Transverse colon (tissue), 4 donors: ENCODE data around the gene WNT11. TPM values are rescaled to one million over a fixed set of nuclear protein-coding genes. Genes with fewer than 3 reads are reported as not detected.
A peak's percentile ranks its signal among the peaks of the same experiment; 100 is the strongest.

Experiments used
- DNase-seq: peaks from one replicate; pipeline ENCODE4 v3.0.0-alpha.2; 2019
- H3K27ac ChIP-seq, 4 donors: fragments of 200-600 bp; sonication (generic); 2 replicates each; pipeline ENCODE4 v1.5.1; 2016 to 2018; ENCODE audit warnings: inconsistent platforms in 4 of 4
- H3K27me3 ChIP-seq: fragments of 200-600 bp; sonication (generic); 2 replicates; pipeline ENCODE4 v1.5.1; 2017; ENCODE audit warnings: inconsistent platforms
- H3K36me3 ChIP-seq, 4 donors: fragments of 200-600 bp; sonication (generic); 2 replicates each; pipeline ENCODE4 v1.5.1; 2017 to 2019; ENCODE audit warnings: inconsistent platforms in 4 of 4
- H3K4me1 ChIP-seq, 4 donors: fragments of 200-600 bp; sonication (generic); 2 replicates each; pipeline ENCODE4 v1.5.1; 2017 to 2020; ENCODE audit warnings: inconsistent platforms in 4 of 4
- H3K4me3 ChIP-seq, 4 donors: fragments of 200-600 bp; sonication (generic); 1 replicate in 1 of 4; 2 replicates in 3 of 4; pipeline versions ENCODE4 v1.5.1 to v1.6.1; 2017 to 2019; ENCODE audit warnings: inconsistent platforms in 4 of 4
- H3K9me3 ChIP-seq, 2 donors: fragments of 200-600 bp; sonication (generic); 2 replicates each; pipeline ENCODE4 v1.5.1; 2017 to 2019; ENCODE audit warnings: inconsistent platforms in 2 of 2
- EP300 ChIP-seq: sonication (generic); formaldehyde crosslinking; IDR thresholded peaks from one replicate; pipeline ENCODE4 v1.6.1; 2017; ENCODE audit warnings: antibody characterized with exemption, low read depth
- POLR2A ChIP-seq: fragments of 450-650 bp; IDR thresholded peaks from one replicate; pipeline ENCODE4 v1.6.1; 2016; ENCODE audit warnings: antibody characterized with exemption, mild to moderate bottlenecking, moderate library complexity
- POLR2AphosphoS5 ChIP-seq, 3 donors: sonication (generic); formaldehyde crosslinking; IDR thresholded peaks; one replicate each; pipeline ENCODE4 v1.6.1; 2016; ENCODE audit warnings: antibody characterized with exemption in 3 of 3
- WGBS, 2 donors: methylation state at CpG; one replicate each; pipeline ENCODE4 v1.1.5; 2018; ENCODE audit warnings: low coverage in 1 of 2; 5-methylcytosine and 5-hydroxymethylcytosine counted together
- in situ Hi-C, 4 donors: fragments of 200-750 bp; cut with MboI; loops; one replicate each; pipeline versions ENCODE4 v1.15.0 to v1.15.1; 2017; ENCODE audit warnings: low sequenced_read_pairs in 3 of 4, low pct_ligation_motif_present in 1 of 4, low pct_unique_long_range_greater_than_20kb in 1 of 4
- intact Hi-C: fragments of 100-400 bp; cut with DNase I; formaldehyde crosslinking; loops from one replicate; pipeline ENCODE4 v1.15.1; 2023; ENCODE audit warnings: low total_unique reads
- total RNA-seq, 4 donors: library from RNA; depleted of rRNA; stranded (reverse); fragments of >200 nt; gene quantifications; one replicate each; pipeline ENCODE4 v1.1.0, GENCODE V29; 2016
- TF ChIP-seq, protein P1 (sequence below), 5 experiments: fragments of 200-600 bp in 3 of 5; fragments of 450-650 bp in 2 of 5; sonication (generic) in 3 of 5; IDR thresholded peaks; 1 replicate in 2 of 5; 2 replicates in 3 of 5; pipeline ENCODE4 v1.5.1; 2016 to 2017; ENCODE audit warnings: antibody characterized with exemption in 5 of 5, inconsistent platforms in 3 of 5, mild to moderate bottlenecking in 2 of 5, moderate library complexity in 1 of 5

WNT11 gene
- total RNA-seq, 4 donors from 2014 or later: 2.4 to 14.6 (median 9.9) TPM

DNA sequence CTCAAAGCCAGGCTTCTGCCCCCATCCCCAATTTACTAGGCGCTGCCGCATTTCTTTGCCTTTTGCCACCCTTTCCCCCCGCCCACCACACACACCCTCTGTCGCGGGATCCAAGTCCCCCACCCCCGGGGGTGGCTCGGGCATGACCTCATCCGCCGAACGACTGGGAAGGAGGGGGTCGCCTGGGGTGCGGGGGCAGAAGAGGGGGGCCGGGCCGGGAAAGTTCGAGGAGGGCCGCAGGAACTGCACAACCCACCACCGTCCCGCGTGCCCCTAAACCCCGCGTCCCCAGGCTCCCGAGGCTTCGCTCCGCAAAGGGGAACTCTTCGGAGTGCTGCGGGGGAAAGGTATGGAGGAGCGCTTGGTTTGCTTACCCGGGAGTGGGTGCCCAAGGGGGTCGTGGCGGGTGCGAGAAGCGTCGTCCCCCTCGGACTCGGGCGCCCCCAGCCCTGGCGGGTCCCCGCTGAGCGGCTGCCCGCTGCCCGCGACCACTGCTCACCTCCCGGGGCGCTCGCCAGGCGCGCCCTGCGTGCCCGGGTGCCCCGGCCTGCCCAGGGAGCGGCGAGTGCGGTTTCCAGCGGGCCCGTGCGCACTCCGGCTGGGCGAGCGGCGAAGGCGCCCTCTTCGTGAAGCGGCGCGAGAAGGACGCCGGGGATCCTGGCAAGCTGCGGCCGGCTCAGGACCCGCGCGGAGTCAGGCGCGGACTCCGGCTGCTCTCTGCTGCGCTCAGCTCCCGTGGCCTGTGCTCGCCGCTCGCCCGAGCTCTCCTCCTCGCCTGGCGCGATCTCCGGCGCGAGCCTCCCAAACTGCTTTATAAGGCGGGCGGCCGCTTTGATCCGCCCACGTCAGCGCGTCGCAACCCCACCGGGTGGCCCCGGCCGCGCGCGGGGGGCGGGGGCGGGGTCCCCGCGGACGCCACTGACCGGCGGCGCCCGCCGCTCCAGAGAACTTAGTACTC lies 4.0 kb upstream of the WNT11 start:
- peak overlapping the region; percentile 19 to 59 (median 50) for H3K27ac ChIP-seq
- no peaks in the 10 kb centered on the region for H3K9me3 ChIP-seq
- TF ChIP-seq EP300: no peak
- TF ChIP-seq, protein P1, sequence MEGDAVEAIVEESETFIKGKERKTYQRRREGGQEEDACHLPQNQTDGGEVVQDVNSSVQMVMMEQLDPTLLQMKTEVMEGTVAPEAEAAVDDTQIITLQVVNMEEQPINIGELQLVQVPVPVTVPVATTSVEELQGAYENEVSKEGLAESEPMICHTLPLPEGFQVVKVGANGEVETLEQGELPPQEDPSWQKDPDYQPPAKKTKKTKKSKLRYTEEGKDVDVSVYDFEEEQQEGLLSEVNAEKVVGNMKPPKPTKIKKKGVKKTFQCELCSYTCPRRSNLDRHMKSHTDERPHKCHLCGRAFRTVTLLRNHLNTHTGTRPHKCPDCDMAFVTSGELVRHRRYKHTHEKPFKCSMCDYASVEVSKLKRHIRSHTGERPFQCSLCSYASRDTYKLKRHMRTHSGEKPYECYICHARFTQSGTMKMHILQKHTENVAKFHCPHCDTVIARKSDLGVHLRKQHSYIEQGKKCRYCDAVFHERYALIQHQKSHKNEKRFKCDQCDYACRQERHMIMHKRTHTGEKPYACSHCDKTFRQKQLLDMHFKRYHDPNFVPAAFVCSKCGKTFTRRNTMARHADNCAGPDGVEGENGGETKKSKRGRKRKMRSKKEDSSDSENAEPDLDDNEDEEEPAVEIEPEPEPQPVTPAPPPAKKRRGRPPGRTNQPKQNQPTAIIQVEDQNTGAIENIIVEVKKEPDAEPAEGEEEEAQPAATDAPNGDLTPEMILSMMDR (IDR thresholded peaks at IDR 0.05): no peak
- TF ChIP-seq POLR2AphosphoS5 (IDR thresholded peaks at IDR 0.05): peak; percentile 46 to 81 (median 64)
- peak; percentile 41 for TF ChIP-seq POLR2A
- in situ Hi-C loops: loop anchor here in 3 of 4 donors (10.0 to 25.0 kb wide), 2 partner anchors 102 to 105 kb away; no protein-coding TSS in a partner anchor
- no peaks in the 10 kb centered on the region for H3K36me3 ChIP-seq
- WGBS, 2 donors: 0% methylated on average over 63 of the region's 111 CpGs; no CpG with 5 or more reads in 1 of the 2 donors
- peak; percentile 69 for DNase-seq
- H3K27me3 ChIP-seq: peaks cover 70% of the 10 kb centered on the region
- peaks cover 15 to 60% (median 55%) of the 10 kb centered on the region in 4 donors for H3K4me1 ChIP-seq
- intact Hi-C loops: loop anchor here (2.0 kb wide), 1 partner anchor 109 kb away; no protein-coding TSS in a partner anchor
- peak overlapping the region; percentile 35 to 64 (median 46) for H3K4me3 ChIP-seq

DNA sequence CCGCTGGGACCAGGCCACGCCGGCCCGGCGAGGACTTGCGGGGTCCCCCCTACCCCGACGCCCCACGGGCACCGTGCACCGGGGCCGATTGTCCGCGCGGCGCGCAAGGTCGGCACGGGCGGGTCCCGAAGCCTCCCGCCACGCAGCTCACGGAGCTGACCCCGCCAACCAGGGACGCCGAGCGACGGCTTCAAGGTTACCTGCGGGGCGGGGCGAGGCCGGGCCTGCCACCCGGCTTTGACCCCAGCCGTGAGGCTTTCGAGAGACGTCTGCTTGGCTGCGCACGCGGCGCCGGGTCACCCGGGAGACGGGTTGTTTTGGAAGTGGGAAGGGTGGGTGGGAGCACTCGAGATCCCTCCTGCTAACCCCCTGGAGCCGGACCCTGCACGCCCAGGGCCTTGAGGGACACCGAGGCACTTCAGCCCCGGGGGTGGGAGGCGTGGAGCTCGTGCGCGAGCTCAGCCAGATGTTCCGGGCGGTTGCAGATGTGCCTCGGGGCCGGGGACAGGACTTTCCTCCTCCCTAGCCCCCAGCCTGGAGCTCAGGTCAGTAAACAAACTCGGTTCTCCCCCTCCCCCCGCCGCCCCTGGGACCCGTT lies 3.2 kb upstream of the WNT11 start:
- Histone ChIP-seq H3K4me1 (peaks cover 15 to 60% (median 55%) of the 10 kb centered on the region in 4 donors), H3K4me3 (peak overlapping the region; percentile 35 to 64 (median 46)), H3K27me3 (peaks cover 78% of the 10 kb centered on the region), H3K36me3 (no peaks in the 10 kb centered on the region), H3K27ac (peak overlapping the region; percentile 49 to 59 (median 56)), H3K9me3 (no peaks in the 10 kb centered on the region)
- intact Hi-C loops (loop anchor here (2.0 kb wide), 1 partner anchor 109 kb away; no protein-coding TSS in a partner anchor), in situ Hi-C loops (loop anchor here in 1 of 4 donors (25.0 kb wide), 1 partner anchor 103 kb away; no protein-coding TSS in a partner anchor)
- WGBS, 2 donors: 1% methylated on average over 50 of the region's 61 CpGs; no CpG with 5 or more reads in 1 of the 2 donors
- no peak for TF ChIP-seq EP300
- TF ChIP-seq POLR2A: no peak
- TF ChIP-seq POLR2AphosphoS5 (IDR thresholded peaks at IDR 0.05): no peak
- TF ChIP-seq, protein P1 (IDR thresholded peaks at IDR 0.05): no peak
- DNase-seq: peak; percentile 52

GRCh38 chr11:76208438-76209374 lies 2.4 kb upstream of the WNT11 start:
- 2% methylated on average over 44 of the region's 79 CpGs; no CpG with 5 or more reads in 1 of the 2 donors for WGBS, 2 donors
- Histone ChIP-seq H3K4me1 (peaks cover 15 to 60% (median 55%) of the 10 kb centered on the region in 4 donors), H3K27me3 (peaks cover 80% of the 10 kb centered on the region), H3K4me3 (peak overlapping the region; percentile 35 to 64 (median 46)), H3K36me3 (no peaks in the 10 kb centered on the region), H3K27ac (peak overlapping the region; percentile 49 to 59 (median 56)), H3K9me3 (no peaks in the 10 kb centered on the region)
- intact Hi-C loops (loop anchor here (2.0 kb wide), 1 partner anchor 110 kb away; no protein-coding TSS in a partner anchor), in situ Hi-C loops (loop anchor here in 1 of 4 donors (25.0 kb wide), 1 partner anchor 104 kb away; no protein-coding TSS in a partner anchor)
- TF ChIP-seq, protein P1 (IDR thresholded peaks at IDR 0.05): peak; percentile 75 to 93 (median 89)
- TF ChIP-seq EP300 (no peak), POLR2AphosphoS5 (IDR thresholded peaks at IDR 0.05) (peak in 2 of 3 donors; percentile 18 to 38)
- peak; percentile 85 for DNase-seq
